ENCODE results near the gene CBY2.

- no peak for TF ChIP-seq CTCF (IDR thresholded peaks at IDR 0.05)
- TF ChIP-seq POLR2A (IDR thresholded peaks at IDR 0.05), result no peak
- TF ChIP-seq POLR2AphosphoS5 (IDR thresholded peaks at IDR 0.05), result no peak
Measured at GRCh38 chr13:45682494-45683008, 19.6 kb upstream of the CBY2 start.

Data from upper lobe of left lung (tissue), 4 donors.